DMS 273 treated with DMSO at 0.1 percent for 48 hours (cell line): ENCODE data around the gene MAP3K20.

Experiments used
- DNase-seq: peaks from one replicate; lab custom pipeline; 2025; lab: John Stamatoyannopoulos, UW

The MAP3K20 gene

GRCh38 chr2:173051463-173052215, 24.0 kb upstream of the MAP3K20 start:
- DNase-seq = no peak

GRCh38 chr2:173053043-173053699, 22.5 kb upstream of the MAP3K20 start:
- DNase-seq = no peak

DNA sequence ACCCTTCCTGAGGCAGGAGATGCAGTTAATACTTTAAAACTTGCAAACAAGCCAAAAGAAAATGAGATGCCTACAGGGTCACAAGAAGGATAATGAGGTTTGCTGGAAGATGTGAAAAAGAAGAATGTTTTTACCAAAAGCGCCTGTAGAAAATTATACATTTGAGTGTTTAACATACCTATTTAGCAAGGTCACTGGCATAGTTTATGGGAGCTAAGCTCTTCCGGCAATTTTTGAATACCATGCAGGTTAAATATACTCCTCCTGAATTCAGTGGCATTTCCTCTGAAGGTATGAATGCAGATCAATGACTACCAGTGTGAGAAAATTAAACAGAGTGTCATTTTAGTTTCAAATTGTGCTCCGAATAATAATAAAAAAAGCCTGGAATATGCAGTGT, 21.2 kb upstream of the MAP3K20 start:
- DNase-seq = no peak

DNA sequence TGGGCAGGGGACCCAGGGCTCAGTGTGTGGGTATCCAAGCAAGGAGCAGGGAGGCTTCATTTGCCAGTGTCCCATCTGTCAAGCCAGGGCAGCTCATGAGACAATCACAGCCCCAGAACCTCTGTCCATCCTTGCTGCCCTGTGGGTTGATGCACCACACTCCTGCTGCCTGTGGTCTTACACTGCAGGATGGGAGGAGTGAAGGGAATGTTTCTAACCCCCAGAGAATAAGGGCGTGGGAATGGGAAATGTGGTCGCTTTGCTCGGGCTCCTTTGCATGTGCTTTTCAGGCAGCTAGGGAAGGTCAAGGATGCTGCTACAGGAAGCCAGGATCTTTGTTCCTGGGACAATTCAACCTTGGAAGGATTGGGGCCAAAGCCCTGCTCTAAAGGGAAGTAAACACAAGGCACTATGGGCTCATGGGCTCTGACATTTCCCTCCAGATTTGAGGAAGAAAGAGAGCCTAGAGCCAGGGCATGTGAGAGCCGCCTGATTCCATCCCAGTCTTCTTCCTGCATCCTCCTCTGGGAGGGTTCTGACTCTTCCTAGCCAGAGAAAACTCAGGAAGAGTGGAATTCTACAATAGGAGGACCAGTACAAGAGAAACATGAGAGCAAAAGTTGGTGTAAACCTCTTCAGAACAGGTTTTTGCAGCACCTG, 18.8 kb upstream of the MAP3K20 start:
- no peak for DNase-seq

DNA sequence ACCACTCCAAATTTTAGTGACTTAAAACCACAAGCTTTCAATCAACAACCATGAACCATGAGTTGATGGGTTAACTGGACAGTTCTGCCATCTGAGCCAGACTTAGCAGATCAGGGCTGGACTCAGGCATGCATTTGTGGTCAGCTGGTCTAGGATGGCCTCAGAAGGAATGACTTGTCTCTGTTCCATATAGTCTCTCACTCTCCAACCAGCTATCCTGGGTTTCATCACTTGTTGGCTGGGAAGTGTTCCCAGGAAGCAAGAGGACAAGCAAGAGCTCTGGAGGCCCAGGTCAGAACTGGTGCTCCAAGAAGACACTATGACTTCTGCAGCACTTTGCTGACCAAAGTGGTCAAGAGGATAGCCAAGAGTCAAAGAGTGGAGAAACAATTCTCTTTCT, 17.5 kb upstream of the MAP3K20 start:
- DNase-seq = no peak

DNA sequence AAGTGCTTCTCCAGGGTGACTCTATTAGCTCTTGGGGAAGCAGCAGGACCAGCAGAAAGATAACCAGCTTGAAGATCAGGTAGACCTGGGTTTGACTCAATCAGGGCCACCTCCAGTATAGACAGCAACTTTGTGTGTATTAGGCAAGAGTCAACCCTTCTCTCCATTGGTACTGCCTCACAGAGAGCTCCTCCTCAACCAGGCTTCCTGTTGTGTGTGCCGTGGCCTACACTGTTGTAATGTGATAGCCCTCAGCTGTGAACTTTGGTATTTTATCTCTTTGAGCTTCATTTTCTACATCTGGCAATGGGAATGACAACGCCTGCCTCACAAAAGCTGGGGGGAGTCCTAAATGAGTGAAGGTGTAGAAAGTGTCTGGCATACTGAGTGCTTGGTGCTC, 17.0 kb upstream of the MAP3K20 start:
- no peak for DNase-seq

GRCh38 chr2:173059292-173059691, 16.4 kb upstream of the MAP3K20 start:
- no peak for DNase-seq

DNA sequence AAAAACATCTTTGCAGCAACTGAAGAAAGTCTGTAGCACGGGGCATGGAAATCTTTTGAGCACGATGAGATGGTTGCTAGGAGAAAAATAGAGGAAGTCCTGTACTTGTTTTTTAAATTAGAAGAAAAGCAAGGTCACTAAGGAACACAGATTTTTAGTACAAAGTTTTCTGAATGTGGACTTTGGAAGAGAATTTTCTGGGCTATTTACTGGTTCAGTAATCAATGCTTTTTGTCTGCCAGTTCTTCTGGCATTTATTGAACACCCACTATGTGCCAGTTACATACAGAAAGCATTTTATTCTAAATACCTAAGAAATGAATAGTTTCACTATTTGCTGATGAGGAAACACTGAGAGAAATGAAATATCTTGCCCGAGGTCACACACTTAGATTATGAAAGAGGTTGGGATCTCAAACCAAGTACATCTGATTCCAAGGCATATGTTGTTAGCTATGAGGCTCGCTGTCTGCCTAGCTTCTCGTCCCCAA, 15.6 kb upstream of the MAP3K20 start:
- DNase-seq = no peak

- DNase-seq = no peak
These were observed 12.8 kb upstream of the MAP3K20 start for GRCh38 chr2:173062801-173063200.

DNA sequence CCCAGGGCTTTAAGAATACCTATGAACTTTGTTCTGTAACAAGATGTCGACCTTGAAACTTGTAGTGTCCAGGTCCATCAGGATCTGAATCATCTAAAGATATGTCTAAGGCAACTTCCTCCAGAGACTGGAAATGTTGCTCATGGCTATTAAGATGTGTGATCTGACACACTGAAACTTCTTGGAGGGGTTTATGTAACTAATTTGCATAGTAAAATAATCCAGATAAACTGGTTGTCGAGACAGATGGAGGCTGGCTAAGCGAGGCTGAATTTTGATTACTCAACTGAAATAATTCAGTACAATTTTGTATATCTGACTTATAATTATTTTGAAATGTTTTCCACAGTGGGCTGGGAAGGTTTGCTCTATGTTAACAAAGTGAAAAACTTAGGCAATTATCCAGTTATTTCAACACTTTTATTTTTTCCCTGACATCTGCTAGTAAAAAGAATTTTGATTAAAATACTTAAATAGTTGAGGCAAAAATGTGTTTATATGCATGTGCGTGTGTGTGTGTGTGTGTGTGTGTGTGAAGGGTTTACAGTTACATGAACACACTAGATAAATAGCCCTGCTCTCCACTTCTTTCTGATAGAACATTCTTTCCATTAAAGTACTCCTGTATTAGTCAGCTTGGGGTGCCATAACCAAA, 11.4 kb upstream of the MAP3K20 start:
- no peak for DNase-seq

- DNase-seq = no peak
These were observed 8.6 kb upstream of the MAP3K20 start for GRCh38 chr2:173066887-173067676.

DNA sequence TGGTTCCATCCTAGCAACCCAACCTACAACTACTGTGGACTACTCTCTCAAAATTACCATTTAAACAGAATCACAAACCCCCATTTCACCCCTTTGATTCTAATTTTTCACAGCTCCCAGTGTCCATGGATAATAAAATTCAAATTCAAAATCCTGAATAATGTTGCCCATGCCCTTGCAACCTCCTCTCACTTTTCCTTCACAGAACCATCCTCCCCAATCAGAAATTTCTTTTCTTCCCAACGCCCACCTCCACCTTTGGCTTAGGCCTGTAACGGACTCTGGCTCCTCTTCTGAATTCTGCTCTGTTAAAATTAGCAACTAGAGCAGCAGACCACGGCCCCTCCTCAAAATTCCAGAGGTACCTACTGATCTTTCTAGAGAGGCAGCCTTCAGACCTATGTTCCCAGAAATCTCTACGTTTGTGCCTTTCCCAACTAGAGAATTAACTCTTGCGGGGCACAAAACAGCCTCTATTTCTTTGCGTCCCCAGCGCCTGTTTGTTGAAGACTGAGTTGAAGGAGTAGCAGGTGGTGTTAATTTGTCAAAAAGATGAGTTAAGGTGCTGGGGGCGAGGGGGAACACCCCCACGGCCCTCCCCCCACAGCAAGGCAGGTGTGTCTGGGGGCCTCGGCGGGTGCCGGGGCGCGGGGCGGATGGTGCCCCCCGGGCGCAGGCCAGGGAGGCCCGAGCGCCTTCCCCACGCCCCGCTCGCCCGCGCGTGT, 428 bp upstream of the MAP3K20 start:
- no peak for DNase-seq

DNA sequence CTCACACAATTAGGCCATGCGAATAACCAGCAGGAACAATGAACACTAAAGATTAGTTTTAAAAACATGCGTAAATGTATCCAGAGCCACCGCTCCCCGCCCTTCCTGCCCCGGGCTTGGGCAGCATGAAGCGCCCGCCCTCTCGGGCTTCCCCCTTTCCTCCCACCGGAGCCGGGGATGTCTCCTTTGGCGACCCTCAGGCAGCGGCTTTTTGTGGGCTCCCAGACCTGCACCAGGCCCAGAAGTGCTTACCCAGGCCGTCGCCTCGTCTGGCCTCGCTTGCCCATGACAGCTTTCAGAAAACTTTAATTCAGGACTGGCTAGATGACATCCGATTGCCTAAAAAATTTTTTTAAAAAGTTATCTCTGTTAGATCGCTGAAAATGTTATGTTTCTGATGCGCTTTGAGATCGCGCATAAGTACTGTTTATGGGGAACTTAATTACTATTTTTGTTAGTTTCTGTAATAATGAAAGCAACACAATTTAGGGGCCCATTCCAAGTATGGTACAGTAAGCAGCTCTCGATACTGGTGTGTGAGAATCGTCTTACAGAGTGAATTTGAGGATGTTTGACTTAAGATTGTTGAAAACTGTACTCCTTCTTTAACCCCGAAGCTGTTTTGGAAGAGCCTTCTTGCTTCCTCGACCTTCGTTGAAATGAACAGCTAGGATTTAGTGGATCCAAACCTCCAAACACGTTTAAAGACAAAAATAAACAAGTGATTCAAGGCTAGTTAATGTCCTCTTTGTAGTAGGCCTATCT, 1.1 kb downstream of the MAP3K20 start:
- DNase-seq = no peak

DNA sequence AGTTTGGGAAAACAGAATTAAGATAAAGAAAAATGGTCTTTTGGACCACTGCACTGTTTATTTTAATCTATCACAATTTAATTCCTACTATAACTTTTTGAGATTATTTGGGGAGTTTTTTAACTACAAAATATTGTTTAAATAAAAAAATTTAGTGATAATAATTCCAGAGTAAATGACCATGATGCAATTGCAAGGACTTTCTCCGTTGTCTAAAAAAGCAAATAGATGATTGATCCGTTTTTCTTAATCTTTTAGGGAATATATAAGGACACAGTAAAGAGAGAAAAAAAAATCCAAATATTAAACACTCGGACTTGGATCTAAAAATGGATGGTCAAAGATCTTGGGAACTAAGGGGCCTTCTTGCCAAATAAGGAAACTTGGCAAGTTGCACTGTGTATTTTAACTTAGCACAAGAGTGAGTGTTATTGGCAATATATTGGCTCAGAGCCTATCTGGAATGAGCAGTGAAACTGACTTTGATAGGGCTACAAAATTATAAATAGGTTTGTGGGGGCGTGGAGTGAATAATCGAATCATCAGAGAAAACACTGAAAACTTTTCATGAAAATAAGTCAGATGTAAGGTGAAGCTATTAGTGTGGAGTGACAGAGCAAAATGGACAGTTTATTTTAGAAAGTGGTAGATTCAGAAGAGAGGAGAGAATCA, 2.0 kb downstream of the MAP3K20 start:
- no peak for DNase-seq

- no peak for DNase-seq
These were observed 3.5 kb downstream of the MAP3K20 start for GRCh38 chr2:173079141-173079540.

DNA sequence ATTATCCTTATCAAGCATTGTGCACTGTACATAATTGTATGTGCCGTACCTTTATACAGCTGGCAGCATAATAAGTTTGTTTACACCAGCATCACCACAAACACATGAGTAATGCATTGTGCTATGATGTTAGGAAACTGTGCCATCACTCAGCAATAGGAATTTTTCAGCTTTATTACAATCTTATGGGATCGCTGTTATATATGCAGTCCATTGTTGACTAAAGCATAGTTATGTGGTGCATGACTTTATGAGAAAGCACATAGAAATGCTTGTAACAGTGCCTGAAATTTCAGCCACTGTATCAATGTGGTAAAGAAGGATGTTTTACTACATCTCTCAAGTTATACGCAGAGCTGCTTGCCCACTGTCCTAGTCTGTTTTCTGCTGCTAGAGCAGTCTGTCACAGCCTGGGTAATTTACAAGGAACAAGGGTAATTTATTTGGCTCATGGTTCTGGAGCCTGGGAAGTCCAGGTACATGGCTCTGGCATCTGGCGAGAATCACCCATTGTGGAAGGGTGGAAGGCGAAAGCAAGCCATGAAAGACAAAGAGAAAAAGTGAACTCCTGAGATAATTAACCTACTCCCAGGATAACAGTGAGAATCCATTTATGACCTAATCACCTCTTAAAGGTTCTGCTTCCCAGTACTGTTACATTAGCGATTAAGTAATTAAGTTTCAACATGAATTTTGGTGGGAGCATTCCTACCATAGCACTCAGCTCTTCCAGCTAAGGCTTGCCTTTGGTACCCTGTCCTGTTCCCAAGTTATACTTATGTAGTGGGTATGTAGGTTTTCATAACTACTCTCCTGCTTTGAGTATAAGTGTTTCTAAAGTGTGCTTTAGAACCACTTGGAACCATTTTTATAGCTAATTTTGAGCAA, 4.6 kb downstream of the MAP3K20 start:
- DNase-seq = no peak

DNA sequence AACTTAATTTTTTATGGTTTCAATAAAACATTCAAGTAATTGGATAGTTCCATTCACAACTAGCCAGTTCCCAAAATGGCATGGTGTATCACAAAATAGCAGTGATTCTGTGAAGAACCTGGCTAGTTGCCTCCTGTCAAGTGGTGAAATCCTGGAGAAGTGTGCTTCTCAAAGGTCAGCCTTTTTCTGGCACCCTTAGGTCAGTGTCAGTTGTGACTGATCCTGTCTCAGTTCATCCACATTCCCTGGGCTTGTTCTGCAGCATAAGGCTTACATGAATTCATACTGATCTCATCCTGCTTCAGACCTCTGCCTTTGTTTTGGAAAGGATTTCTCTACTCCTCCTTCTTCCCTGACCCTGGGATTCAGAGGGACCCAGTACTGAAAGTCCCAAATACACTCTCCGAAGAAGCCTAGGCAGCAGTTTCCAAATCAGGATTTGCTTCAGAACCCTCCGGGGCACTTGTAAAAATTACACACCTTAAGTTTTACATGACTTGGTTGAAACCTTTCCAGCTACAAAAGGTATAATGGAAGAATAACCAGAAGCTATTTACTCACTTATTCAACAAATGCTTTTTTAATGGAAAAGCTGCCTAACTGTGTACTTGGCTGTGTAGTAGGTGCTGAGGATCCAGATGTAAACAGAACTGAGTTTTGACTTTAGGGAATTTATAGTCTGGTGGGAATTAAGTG, 11.0 kb downstream of the MAP3K20 start:
- DNase-seq = no peak

DNA sequence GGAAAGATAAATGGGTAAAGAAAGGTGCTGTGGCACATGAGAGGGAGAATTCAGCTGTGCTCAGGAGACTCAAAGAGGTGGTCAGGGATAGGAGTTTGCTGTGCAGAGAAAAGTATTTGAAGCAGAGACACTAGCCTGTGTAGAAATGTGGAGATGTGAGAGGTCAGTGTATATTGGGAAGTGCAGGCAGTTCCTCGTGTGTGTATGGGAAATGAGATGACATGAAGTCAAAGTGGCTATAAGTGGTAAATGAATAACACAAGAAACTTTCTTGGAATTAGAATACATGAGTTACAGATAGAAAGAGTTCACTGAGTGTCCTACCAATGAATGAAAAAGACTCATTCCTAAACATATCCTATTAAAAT, 11.6 kb downstream of the MAP3K20 start:
- DNase-seq = no peak
